OCI-LY7 (cell line): ENCODE data around the gene FOXP1. TPM values are rescaled to one million over a fixed set of nuclear protein-coding genes. Genes with fewer than 3 reads are reported as not detected.

Experiments used
- BruUV-seq: library from RNA; stranded (reverse); fragments of 400-500 nt; replicated peaks from 2 replicates; lab custom pipeline; 2021; lab: Mats Ljungman, UMichigan
- CTCF ChIA-PET: fragments of 300-600 bp; sonication (Branson Sonifier 250); formaldehyde crosslinking; loops from one replicate; lab custom pipeline; 2022; ENCODE audit warnings: antibody characterized with exemption; ENCODE audit not compliant: unreplicated experiment; lab: Charles Lee
- POLR2A ChIA-PET: fragments of 300-600 bp; sonication (Branson Sonifier 250); formaldehyde crosslinking; loops from one replicate; lab custom pipeline; 2022; ENCODE audit warnings: antibody characterized with exemption; lab: Charles Lee
- DNase-seq: peaks from one replicate; pipeline ENCODE4 v3.0.0-alpha.2; 2015; ENCODE audit warnings: low spot score
- H2AFZ ChIP-seq: fragments of 200-600 bp; sonication (generic), shearing (Covaris generic); 2 replicates; pipeline ENCODE4 v1.6.1; 2014; ENCODE audit warnings: mild to moderate bottlenecking, antibody characterized with exemption, low read length, moderate library complexity
- H3K27ac ChIP-seq: fragments of 200-600 bp; sonication (generic); 2 replicates; pipeline ENCODE4 v1.5.1; 2014; ENCODE audit warnings: mixed run types, low read depth, mild to moderate bottlenecking, moderate library complexity, low read length, inconsistent platforms; ENCODE audit not compliant: poor library complexity, severe bottlenecking
- H3K36me3 ChIP-seq: fragments of 200-600 bp; sonication (generic); 2 replicates; pipeline ENCODE4 v1.6.1; 2014; ENCODE audit warnings: mild to moderate bottlenecking, antibody characterized with exemption, low read length, moderate library complexity, mixed read lengths; ENCODE audit not compliant: insufficient read depth
- H3K4me1 ChIP-seq: fragments of 200-600 bp; sonication (generic); 2 replicates; pipeline ENCODE4 v1.5.1; 2014; ENCODE audit warnings: mild to moderate bottlenecking, low read length; ENCODE audit not compliant: insufficient read depth, poor library complexity, severe bottlenecking
- H3K4me2 ChIP-seq: fragments of 200-600 bp; sonication (generic); 2 replicates; pipeline ENCODE4 v1.6.1; 2014; ENCODE audit warnings: mild to moderate bottlenecking, low read length
- H3K4me3 ChIP-seq: fragments of 200-600 bp; sonication (generic); 2 replicates; pipeline ENCODE4 v1.5.1; 2014; ENCODE audit warnings: mild to moderate bottlenecking, low read depth, low read length; ENCODE audit not compliant: poor library complexity, severe bottlenecking
- H3K79me2 ChIP-seq: fragments of 200-600 bp; sonication (generic); 2 replicates; pipeline ENCODE4 v1.6.1; 2016; ENCODE audit warnings: low read depth, mild to moderate bottlenecking, low read length, moderate library complexity, mixed read lengths; ENCODE audit not compliant: insufficient read depth
- H3K9me2 ChIP-seq: fragments of 200-600 bp; sonication (generic); 2 replicates; pipeline ENCODE4 v1.6.1; 2016; ENCODE audit warnings: mild to moderate bottlenecking, low read length, mixed read lengths; ENCODE audit not compliant: insufficient read depth
- H3K9me3 ChIP-seq: fragments of 200-600 bp; sonication (generic); 2 replicates; pipeline ENCODE4 v1.6.1; 2014; ENCODE audit warnings: mild to moderate bottlenecking, mixed run types, low read length, mixed read lengths
- H4K20me1 ChIP-seq: fragments of 200-600 bp; sonication (generic); 2 replicates; pipeline ENCODE4 v1.6.1; 2014; ENCODE audit warnings: mild to moderate bottlenecking, antibody characterized with exemption, low read length, moderate library complexity, mixed read lengths; ENCODE audit not compliant: insufficient read depth
- CTCF ChIP-seq: fragments of 200-600 bp; sonication (generic); conservative IDR thresholded peaks from 2 replicates; pipeline ENCODE4 v1.5.1; 2014; ENCODE audit warnings: mild to moderate bottlenecking, antibody characterized with exemption, low read length, moderate library complexity, mixed read lengths
- EZH2phosphoT487 ChIP-seq: fragments of 200-600 bp; sonication (generic); IDR thresholded peaks from 2 replicates; pipeline ENCODE4 v1.6.1; 2018; ENCODE audit warnings: low read depth, borderline replicate concordance, mild to moderate bottlenecking, mixed run types, antibody characterized with exemption, low read length, moderate library complexity, mixed read lengths
- intact Hi-C: fragments of 100-400 bp; cut with micrococcal nuclease; formaldehyde crosslinking; loops from one replicate; pipeline ENCODE4 v1.10.0; 2022; ENCODE audit not compliant: unreplicated experiment
- total RNA-seq, 2 experiments: library from RNA; depleted of rRNA in 1 of 2; stranded (reverse); fragments of >200 nt in 1 of 2; shearing (Covaris generic) in 1 of 2; gene quantifications; 2 replicates each; pipeline ENCODE4 v1.2.3, GENCODE V29; 2014 to 2022

FOXP1 gene
- total RNA-seq, 2 experiments from 2014 or later = 87.3 to 151 TPM

DNA sequence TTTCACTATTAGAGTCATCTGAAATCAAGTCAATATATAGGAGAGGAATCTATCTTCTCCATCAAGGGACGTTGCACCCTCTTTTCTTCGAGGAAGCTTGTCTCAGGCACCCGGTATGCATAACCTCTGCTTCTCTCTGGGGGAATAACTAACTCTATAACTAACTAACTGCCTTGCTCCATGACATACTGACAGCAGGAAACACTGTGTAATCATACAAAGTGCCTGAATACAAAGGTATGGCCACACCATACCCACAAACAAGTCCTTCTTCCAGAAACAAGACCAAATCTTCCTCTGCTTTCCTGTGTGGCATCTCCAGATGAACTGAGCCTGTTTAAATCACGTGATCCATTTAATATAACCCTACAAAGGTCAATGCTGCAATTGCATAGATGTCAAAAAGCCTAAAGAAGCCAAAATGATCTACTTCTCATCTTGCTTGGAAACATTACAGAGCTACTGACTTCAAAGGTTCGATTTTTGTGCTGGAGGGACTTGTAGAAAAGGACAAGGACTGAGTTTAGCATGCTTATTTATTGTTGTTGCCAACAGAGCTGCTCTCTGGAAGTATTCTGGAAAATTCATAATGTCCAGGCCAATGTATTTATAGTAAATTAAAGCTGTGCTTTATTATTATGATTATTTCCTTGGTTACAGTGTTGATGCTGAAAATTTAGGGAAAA is 380.5 kb downstream of the FOXP1 start:
- Histone ChIP-seq H2AFZ (no peak overlapping the region), H3K36me3 (peaks cover under 1% of the 10 kb centered on the region; the same call in 1 of the 2 replicates), H3K9me2 (no peaks in the 10 kb centered on the region), H3K27ac (no peak overlapping the region), H3K4me2 (no peak overlapping the region), H3K4me1 (no peaks in the 10 kb centered on the region), H3K4me3 (no peak overlapping the region), H3K79me2 (no peaks in the 10 kb centered on the region), H3K9me3 (no peaks in the 10 kb centered on the region), H4K20me1 (no peaks in the 10 kb centered on the region)
- no TSS peak for BruUV-seq
- ChIA-PET POLR2A (interaction anchor here (0.6 to 1.2 kb wide), 6 partner anchors 10 to 80 kb away, joined by 3 to 4 read pairs (median 3); no protein-coding TSS in a partner anchor), CTCF (no interaction called here)
- no peak for DNase-seq
- intact Hi-C loops = no loop called here
- TF ChIP-seq EZH2phosphoT487 = no peak
- no peak for TF ChIP-seq CTCF

GRCh38 chr3:71201939-71202338 is 381.6 kb downstream of the FOXP1 start:
- no peak overlapping the region for H3K4me2 ChIP-seq
- intact Hi-C loops = no loop called here
- no peak for TF ChIP-seq EZH2phosphoT487
- TF ChIP-seq CTCF = no peak
- CTCF ChIA-PET = no interaction called here
- H2AFZ ChIP-seq = no peak overlapping the region
- no peak overlapping the region for H3K4me3 ChIP-seq
- no peaks in the 10 kb centered on the region for H3K79me2 ChIP-seq
- H3K9me3 ChIP-seq = no peaks in the 10 kb centered on the region
- no peak overlapping the region for H3K27ac ChIP-seq
- BruUV-seq = no TSS peak
- no peaks in the 10 kb centered on the region for H3K9me2 ChIP-seq
- H4K20me1 ChIP-seq = no peaks in the 10 kb centered on the region
- POLR2A ChIA-PET = interaction anchor here (1.1 kb wide), 1 partner anchor 23 kb away, joined by 3 read pairs; no protein-coding TSS in a partner anchor
- peaks cover 12% of the 10 kb centered on the region for H3K36me3 ChIP-seq
- no peaks in the 10 kb centered on the region for H3K4me1 ChIP-seq
- no peak for DNase-seq
